Measurements from ENCODE around the gene KREMEN2.

The KREMEN2 gene

GRCh38 chr16:2980227-2981176, 16.4 kb downstream of the KREMEN2 start, which contains the start of gene PKMYT1:
TSS of gene PKMYT1 (minus strand) at chr16:2980446. CDS start at chr16:2979657, 789 bp downstream.
- DNase-seq, result peak; percentile 97

GRCh38 chr16:2981177-2981898, 17.3 kb downstream of the KREMEN2 start:
- no peak for DNase-seq

- DNase-seq, result no peak
These were observed 17.8 kb downstream of the KREMEN2 start for GRCh38 chr16:2981899-2982250.

- DNase-seq, result no peak
These were observed 18.3 kb downstream of the KREMEN2 start for GRCh38 chr16:2982402-2982801.

- peak; percentile 87 for DNase-seq
These were observed 19.6 kb downstream of the KREMEN2 start for GRCh38 chr16:2983706-2984136.

- DNase-seq, result no peak
These were observed 21.4 kb downstream of the KREMEN2 start for GRCh38 chr16:2985462-2985861.

GRCh38 chr16:2985893-2986355, 21.8 kb downstream of the KREMEN2 start:
- no peak for DNase-seq

- no peak for DNase-seq
These were observed 22.6 kb downstream of the KREMEN2 start for GRCh38 chr16:2986623-2987188.

- no peak for DNase-seq
These were observed 23.2 kb downstream of the KREMEN2 start for GRCh38 chr16:2987286-2987685.

- no peak for DNase-seq
These were observed 23.8 kb downstream of the KREMEN2 start for GRCh38 chr16:2987833-2988232.

GRCh38 chr16:2988590-2989099, 24.6 kb downstream of the KREMEN2 start:
- DNase-seq, result no peak

- DNase-seq, result no peak
These were observed 26.8 kb downstream of the KREMEN2 start for GRCh38 chr16:2990891-2991290.

- DNase-seq, result no peak
These were observed 27.6 kb downstream of the KREMEN2 start for GRCh38 chr16:2991566-2992261.

GRCh38 chr16:2992383-2993081, 28.5 kb downstream of the KREMEN2 start:
- no peak for DNase-seq

- no peak for DNase-seq
These were observed 32.2 kb downstream of the KREMEN2 start for GRCh38 chr16:2996298-2996697.

GRCh38 chr16:2999929-3000328, 35.9 kb downstream of the KREMEN2 start:
- DNase-seq, result no peak

GRCh38 chr16:3000540-3000939, 36.5 kb downstream of the KREMEN2 start:
- DNase-seq, result no peak

- DNase-seq, result no peak
These were observed 37.2 kb downstream of the KREMEN2 start for GRCh38 chr16:3001316-3001715.

- peak; percentile 100 for DNase-seq
These were observed 39.7 kb downstream of the KREMEN2 start for GRCh38 chr16:3003582-3004270.

GRCh38 chr16:3004319-3004718, 40.2 kb downstream of the KREMEN2 start:
- DNase-seq, result peak; percentile 77

GRCh38 chr16:3004781-3005284, 40.8 kb downstream of the KREMEN2 start:
- DNase-seq, result peak; percentile 69

Measured in RPMI8226 (cell line).